ENCODE data around the gene SLC3A2. TPM values are rescaled to one million over a fixed set of nuclear protein-coding genes. Genes with fewer than 3 reads are reported as not detected.

The SLC3A2 gene
- total and polyA plus RNA-seq, 4 donors, result 34.3 to 59.5 (median 51.0) TPM

DNA sequence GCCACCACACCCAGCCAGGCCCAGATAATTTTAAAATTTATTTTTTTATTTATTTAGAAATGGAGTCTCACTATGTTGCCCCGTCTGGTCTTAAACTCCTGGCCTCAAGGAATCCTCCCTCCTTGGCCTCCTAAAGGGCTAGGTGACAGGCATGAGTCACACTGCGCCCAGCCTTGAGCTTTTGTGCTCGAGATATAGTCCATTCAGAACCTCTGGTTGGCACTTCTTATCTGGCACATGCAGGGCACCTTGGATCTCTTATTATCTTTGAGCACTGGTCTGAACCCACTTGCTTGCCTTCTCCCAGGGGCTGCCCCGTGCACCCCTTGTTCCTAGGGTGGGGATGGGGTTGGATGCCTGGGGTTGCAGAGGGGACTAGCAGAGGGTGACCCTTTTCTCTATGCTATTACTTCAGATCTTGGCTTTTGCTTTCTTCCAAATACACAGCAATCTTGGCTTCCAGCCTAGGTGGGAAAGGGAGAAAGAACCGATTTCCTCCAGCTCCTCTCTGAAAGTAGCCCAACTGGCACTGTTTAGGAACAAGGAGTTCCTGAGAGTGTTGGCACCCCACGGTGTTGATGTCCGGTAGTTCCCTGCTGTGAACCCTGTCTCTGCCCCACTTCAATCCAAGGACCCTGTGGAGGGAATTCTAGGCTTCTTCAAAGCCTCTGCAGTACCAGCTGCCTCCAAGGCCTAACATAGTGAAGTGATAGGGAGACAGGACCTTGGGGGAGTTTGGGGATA lies 1.3 kb upstream of the SLC3A2 start:
- 69% methylated on average over 7 of the region's 7 CpGs for WGBS
- H3K36me3 ChIP-seq (ENCODE audit: control insufficient read depth in 4 of 4, insufficient read depth in 3 of 4, low read depth in 1 of 4, low read length in 3 of 4), result peaks cover 0 to 18% (median 15%) of the 10 kb centered on the region in 4 donors
- H3K27me3 ChIP-seq (ENCODE audit: control insufficient read depth in 4 of 4, insufficient read depth in 4 of 4, low read length in 3 of 4), result no peaks in the 10 kb centered on the region
- H3K4me1 ChIP-seq (ENCODE audit: control insufficient read depth in 4 of 4, insufficient read depth in 4 of 4, low read length in 3 of 4), result peaks cover 0 to 40% (median 32%) of the 10 kb centered on the region in 4 donors
- no peak overlapping the region for H3K9ac ChIP-seq (ENCODE audit: low read depth in 1 of 2, low read length in 2 of 2)
- no peak for DNase-seq (ENCODE audit: low spot score)
- no peak overlapping the region for H3K4me3 ChIP-seq (ENCODE audit: low read depth in 1 of 3, low read length in 3 of 3)
- no peak for TF ChIP-seq YY1 (IDR thresholded peaks at IDR 0.05)
- TF ChIP-seq, protein P1, sequence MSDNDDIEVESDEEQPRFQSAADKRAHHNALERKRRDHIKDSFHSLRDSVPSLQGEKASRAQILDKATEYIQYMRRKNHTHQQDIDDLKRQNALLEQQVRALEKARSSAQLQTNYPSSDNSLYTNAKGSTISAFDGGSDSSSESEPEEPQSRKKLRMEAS (IDR thresholded peaks at IDR 0.05), result no peak
- TF ChIP-seq, protein P2, sequence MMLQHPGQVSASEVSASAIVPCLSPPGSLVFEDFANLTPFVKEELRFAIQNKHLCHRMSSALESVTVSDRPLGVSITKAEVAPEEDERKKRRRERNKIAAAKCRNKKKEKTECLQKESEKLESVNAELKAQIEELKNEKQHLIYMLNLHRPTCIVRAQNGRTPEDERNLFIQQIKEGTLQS (IDR thresholded peaks at IDR 0.05), result no peak
- no peak for TF ChIP-seq HNF4A (conservative IDR thresholded peaks at IDR 0.05)
- TF ChIP-seq JUND (IDR thresholded peaks at IDR 0.05), result no peak
- TF ChIP-seq EGR1 (IDR thresholded peaks at IDR 0.05; ENCODE audit: low read depth in 2 of 2), result no peak
- H3K9me3 ChIP-seq (ENCODE audit: control insufficient read depth in 4 of 4, low read length in 3 of 4), result no peaks in the 10 kb centered on the region
- H3K27ac ChIP-seq (ENCODE audit: low read depth in 1 of 2, low read length in 2 of 2), result peak overlapping the region; percentile 95 to 96

DNA sequence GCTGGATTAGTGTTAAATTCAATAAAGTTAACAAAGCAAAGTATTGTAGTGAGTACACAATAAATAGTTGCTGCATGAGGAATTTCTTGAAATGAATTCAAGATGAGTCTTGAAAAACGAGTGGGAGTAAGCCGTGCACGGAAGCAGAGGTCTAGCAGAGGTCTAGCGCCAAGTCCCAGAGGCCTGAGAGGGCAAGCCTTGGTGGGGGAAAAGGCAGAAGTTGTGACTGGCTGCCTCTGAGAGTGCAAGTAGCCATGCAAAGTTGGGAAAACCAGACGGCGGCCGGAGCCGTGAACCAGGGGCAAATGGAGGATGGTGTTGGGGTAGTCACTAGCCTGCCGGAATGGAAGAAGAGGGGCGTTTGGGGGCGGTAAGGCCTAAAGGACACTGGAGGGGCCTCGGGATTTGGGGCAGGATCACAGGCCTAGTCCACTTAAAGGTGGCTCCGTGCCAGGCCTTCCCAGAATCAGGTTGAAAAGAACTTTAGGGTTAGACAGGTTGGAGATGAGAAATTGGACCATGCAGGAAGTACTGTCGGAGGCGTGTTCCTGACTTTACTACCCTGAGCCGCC lies 379 bp upstream of the SLC3A2 start:
- peak; percentile 51 for TF ChIP-seq NR2F2 (IDR thresholded peaks at IDR 0.05)
- TF ChIP-seq EGR1 (IDR thresholded peaks at IDR 0.05; ENCODE audit: low read depth in 2 of 2), result peak in 1 of 2 donors; percentile 74
- no peak for TF ChIP-seq JUND (IDR thresholded peaks at IDR 0.05)
- WGBS, result 3% methylated on average over 16 of the region's 16 CpGs
- Histone ChIP-seq H3K4me1 (ENCODE audit: control insufficient read depth in 4 of 4, insufficient read depth in 4 of 4, low read length in 3 of 4) (peaks cover 0 to 40% (median 32%) of the 10 kb centered on the region in 4 donors), H3K4me3 (ENCODE audit: low read depth in 1 of 3, low read length in 3 of 3) (peak overlapping the region; percentile 28 to 88 (median 86)), H3K27me3 (ENCODE audit: control insufficient read depth in 4 of 4, insufficient read depth in 4 of 4, low read length in 3 of 4) (no peaks in the 10 kb centered on the region), H3K9ac (ENCODE audit: low read depth in 1 of 2, low read length in 2 of 2) (peak overlapping the region; percentile 30 to 41), H3K36me3 (ENCODE audit: control insufficient read depth in 4 of 4, insufficient read depth in 3 of 4, low read depth in 1 of 4, low read length in 3 of 4) (peaks cover 1 to 27% (median 23%) of the 10 kb centered on the region in 4 donors), H3K27ac (ENCODE audit: low read depth in 1 of 2, low read length in 2 of 2) (peak overlapping the region; percentile 95 to 96), H3K9me3 (ENCODE audit: control insufficient read depth in 4 of 4, low read length in 3 of 4) (no peaks in the 10 kb centered on the region)
- no peak for DNase-seq (ENCODE audit: low spot score)

DNA sequence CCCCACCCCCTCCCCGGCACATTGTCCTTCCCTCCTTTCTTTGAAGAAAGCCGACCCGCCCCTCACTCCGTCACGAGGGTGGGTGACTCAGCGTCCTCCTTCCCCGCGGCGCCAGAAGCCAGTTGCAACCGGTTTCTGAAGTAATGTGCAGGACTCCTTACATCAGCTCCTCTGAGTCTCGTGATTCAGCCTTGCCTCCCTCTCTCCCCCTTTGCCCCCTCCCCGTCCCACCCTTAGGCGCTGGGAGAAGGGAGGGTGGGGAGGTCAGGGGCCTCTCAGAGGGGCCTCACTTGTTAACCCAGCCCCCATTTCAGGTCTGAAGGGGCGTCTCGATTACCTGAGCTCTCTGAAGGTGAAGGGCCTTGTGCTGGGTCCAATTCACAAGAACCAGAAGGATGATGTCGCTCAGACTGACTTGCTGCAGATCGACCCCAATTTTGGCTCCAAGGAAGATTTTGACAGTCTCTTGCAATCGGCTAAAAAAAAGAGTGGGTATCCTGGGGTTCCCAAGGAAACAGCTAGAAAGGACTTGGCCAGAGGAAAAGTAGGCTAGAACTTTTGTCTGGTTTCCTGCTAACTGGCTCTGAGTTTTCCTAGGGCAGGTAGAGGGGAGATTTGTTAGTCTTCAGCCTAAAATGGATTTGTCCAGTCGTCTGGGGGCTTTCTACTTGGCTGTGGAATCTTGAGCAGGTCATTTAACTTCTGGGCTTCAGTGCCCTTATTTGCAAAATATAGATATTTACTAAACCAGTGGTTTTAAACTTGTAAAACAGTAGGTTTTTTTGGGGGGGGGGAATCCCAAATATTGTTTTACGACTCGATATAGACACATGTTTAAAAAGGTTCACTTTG lies 1.1 kb downstream of the SLC3A2 start:
- TF ChIP-seq JUND (IDR thresholded peaks at IDR 0.05) (peak; percentile 44 to 89), GABPA (IDR thresholded peaks at IDR 0.05 in 1 of 2, conservative IDR thresholded peaks at IDR 0.05 in 1 of 2) (no peak), RAD21 (IDR thresholded peaks at IDR 0.05) (no peak), YY1 (IDR thresholded peaks at IDR 0.05) (no peak)
- TF ChIP-seq, protein P2 (IDR thresholded peaks at IDR 0.05), result no peak
- no peaks in the 10 kb centered on the region for H3K9me3 ChIP-seq (ENCODE audit: control insufficient read depth in 4 of 4, low read length in 3 of 4)
- DNase-seq (ENCODE audit: low spot score), result peak; percentile 87
- H3K27me3 ChIP-seq (ENCODE audit: control insufficient read depth in 4 of 4, insufficient read depth in 4 of 4, low read length in 3 of 4), result no peaks in the 10 kb centered on the region
- peak overlapping the region; percentile 97 to 98 for H3K9ac ChIP-seq (ENCODE audit: low read depth in 1 of 2, low read length in 2 of 2)
- peaks cover 8 to 40% (median 35%) of the 10 kb centered on the region in 4 donors for H3K36me3 ChIP-seq (ENCODE audit: control insufficient read depth in 4 of 4, insufficient read depth in 3 of 4, low read depth in 1 of 4, low read length in 3 of 4)
- peak overlapping the region; percentile 86 to 99 (median 88) for H3K4me3 ChIP-seq (ENCODE audit: low read depth in 1 of 3, low read length in 3 of 3)
- H3K4me1 ChIP-seq (ENCODE audit: control insufficient read depth in 4 of 4, insufficient read depth in 4 of 4, low read length in 3 of 4), result peaks cover 0 to 33% (median 29%) of the 10 kb centered on the region in 4 donors
- WGBS, result 8% methylated on average over 21 of the region's 21 CpGs
- peak overlapping the region; percentile 95 to 96 for H3K27ac ChIP-seq (ENCODE audit: low read depth in 1 of 2, low read length in 2 of 2)
